Measurements from ENCODE around the gene CPEB1. TPM values are rescaled to one million over a fixed set of nuclear protein-coding genes. Genes with fewer than 3 reads are reported as not detected.
A peak's percentile ranks its signal among the peaks of the same experiment; 100 is the strongest.

The CPEB1 gene
- total and polyA plus RNA-seq, 2 donors (not counting 1 experiment from before 2014, with no cell fraction given), result 0.19 to 0.62 TPM

- Mint-ChIP-seq H3K27ac (peak within 1 kb of the TSS; percentile 98), H3K4me1 (peaks cover 22% of the 10 kb centered on the region), H3K9me3 (ENCODE audit: insufficient read depth) (no peaks in the 10 kb centered on the region), H3K4me3 (peak within 1 kb of the TSS; percentile 99), H3K27me3 (peaks cover 4% of the 10 kb centered on the region)
- under 1% methylated on average over 78 of the region's 81 CpGs for WGBS (ENCODE audit: insufficient coverage)
- peak within 1 kb of the TSS; percentile 72 for H3K4me2 ChIP-seq (replicated peaks; ENCODE audit: low read depth, low read length, poor library complexity, severe bottlenecking)
- H3K79me2 ChIP-seq (ENCODE audit: control insufficient read depth, insufficient read depth, low read length), result peaks cover 11% of the 10 kb centered on the region
- DNase-seq, result peak; percentile 97
- intact Hi-C loops (cut with micrococcal nuclease), result loop anchor here (1.0 to 2.0 kb wide), 8 partner anchors 140 to 527 kb away; partner anchors contain the start of genes AP3B2, BTBD1, C15orf40 and RAMAC
- no peak for TF ChIP-seq EZH2 (IDR thresholded peaks at IDR 0.05; ENCODE audit: borderline replicate concordance, insufficient read depth, low read depth, low read length, poor library complexity, severe bottlenecking)
- peak; percentile 96 for TF ChIP-seq CTCF (IDR thresholded peaks at IDR 0.05)
- H3K36me3 ChIP-seq (replicated peaks in 1 of 2; ENCODE audit: control extremely low read depth in 1 of 2, control insufficient read depth in 1 of 2, extremely low read depth in 1 of 2, insufficient read depth in 2 of 2, low read length in 1 of 2), result peaks cover 0 to 31% of the 10 kb centered on the region in 2 experiments
- H3K9me3 ChIP-seq (ENCODE audit: control extremely low read depth in 1 of 3, control insufficient read depth in 2 of 3, insufficient read depth in 1 of 3, low read length in 2 of 3), result no peaks in the 10 kb centered on the region
- peak within 1 kb of the TSS; percentile 86 for H3K9ac ChIP-seq (ENCODE audit: low read length)
- peak; percentile 95 for ATAC-seq (ENCODE audit: low read depth)
- H3K4me1 ChIP-seq (ENCODE audit: control insufficient read depth in 2 of 2, insufficient read depth in 2 of 2, low read length in 2 of 2), result peaks cover 10 to 23% of the 10 kb centered on the region in 2 donors
- peak within 1 kb of the TSS; percentile 98 for H2AFZ ChIP-seq (ENCODE audit: insufficient read depth, low read depth, low read length, poor library complexity, severe bottlenecking)
- H3K4me3 ChIP-seq (ENCODE audit: control extremely low read depth in 1 of 5, extremely low read depth in 1 of 5, insufficient read depth in 1 of 5, low read depth in 2 of 5, low read length in 4 of 5), result peak within 1 kb of the TSS; percentile 66 to 93 (median 84)
- peaks cover 26% of the 10 kb centered on the region for H4K20me1 ChIP-seq (ENCODE audit: control insufficient read depth, insufficient read depth, low read length, poor library complexity, severe bottlenecking)
- peaks cover 0 to 8% (median 0%) of the 10 kb centered on the region in 4 experiments for H3K27me3 ChIP-seq (replicated peaks in 1 of 4; ENCODE audit: control extremely low read depth in 1 of 4, control insufficient read depth in 3 of 4, insufficient read depth in 4 of 4, low read length in 3 of 4)
- peak within 1 kb of the TSS; percentile 72 to 85 for H3K27ac ChIP-seq (ENCODE audit: low read length in 2 of 2)
- CTCF ChIA-PET, result interaction anchor here (0.7 to 6.0 kb wide), 11 partner anchors 8 to 527 kb away, joined by 3 to 52 read pairs (median 4); partner anchors contain the start of genes BTBD1, C15orf40 and RAMAC
- POLR2A ChIA-PET, result interaction anchor here (0.5 to 2.3 kb wide), 9 partner anchors 10 to 527 kb away, joined by 3 to 17 read pairs (median 7); partner anchors contain the start of genes BTBD1, C15orf40, RAMAC and WHAMM
These were observed 106.8 kb downstream of the CPEB1 start, which contains the start of gene RPS17 for GRCh38 chr15:82540055-82540983. TSS of gene RPS17 (minus strand) at chr15:82540457. CDS start at chr15:82540428, 29 bp downstream.

All from B cell (primary cell).